Activated CD4-positive, alpha-beta T cell treated with anti-CD3 and anti-CD28 coated beads, Interleukin-2, amount 10 ng/mL, durations not matched to agents 7 days and 5 days (primary cell): ENCODE measurements around the gene LIPE. TPM values are rescaled to one million over a fixed set of nuclear protein-coding genes. Genes with fewer than 3 reads are reported as not detected.
A peak's percentile ranks its signal among the peaks of the same experiment; 100 is the strongest.

ENCODE experiments used
- CTCF ChIA-PET: fragments of 350-600 bp; sonication (Branson Sonifier 250); formaldehyde crosslinking; loops from one replicate; lab custom pipeline; 2021; ENCODE audit warnings: antibody characterized with exemption; lab: Charles Lee
- POLR2A ChIA-PET: fragments of 350-600 bp; sonication (Branson Sonifier 250); formaldehyde crosslinking; loops from one replicate; lab custom pipeline; 2021; ENCODE audit warnings: antibody characterized with exemption; lab: Charles Lee
- DNase-seq: peaks from one replicate; pipeline ENCODE4 v3.0.0-alpha.2; 2020
- H3K27ac Mint-ChIP-seq: one replicate; pipeline ENCODE4 v1.8.0; 2021; ENCODE audit warnings: mild to moderate bottlenecking, moderate library complexity, mixed read lengths
- H3K27me3 Mint-ChIP-seq: one replicate; pipeline ENCODE4 v1.8.0; 2021; ENCODE audit warnings: mixed read lengths
- H3K36me3 Mint-ChIP-seq: one replicate; pipeline ENCODE4 v1.8.0; 2021; ENCODE audit warnings: low read depth, mixed read lengths
- H3K4me1 Mint-ChIP-seq: one replicate; pipeline ENCODE4 v1.8.0; 2021; ENCODE audit warnings: mixed read lengths
- H3K4me3 Mint-ChIP-seq: one replicate; pipeline ENCODE4 v1.8.0; 2021; ENCODE audit warnings: mild to moderate bottlenecking, moderate library complexity, mixed read lengths
- H3K9me3 Mint-ChIP-seq: one replicate; pipeline ENCODE4 v1.8.0; 2021; ENCODE audit warnings: mixed read lengths
- total RNA-seq, 2 experiments: library from RNA; stranded (reverse); gene quantifications; one replicate each; pipeline ENCODE4 v1.2.3, GENCODE V29; 2021

The LIPE gene
- total RNA-seq, 2 experiments from 2014 or later, result 27.7 to 29.5 TPM

DNA sequence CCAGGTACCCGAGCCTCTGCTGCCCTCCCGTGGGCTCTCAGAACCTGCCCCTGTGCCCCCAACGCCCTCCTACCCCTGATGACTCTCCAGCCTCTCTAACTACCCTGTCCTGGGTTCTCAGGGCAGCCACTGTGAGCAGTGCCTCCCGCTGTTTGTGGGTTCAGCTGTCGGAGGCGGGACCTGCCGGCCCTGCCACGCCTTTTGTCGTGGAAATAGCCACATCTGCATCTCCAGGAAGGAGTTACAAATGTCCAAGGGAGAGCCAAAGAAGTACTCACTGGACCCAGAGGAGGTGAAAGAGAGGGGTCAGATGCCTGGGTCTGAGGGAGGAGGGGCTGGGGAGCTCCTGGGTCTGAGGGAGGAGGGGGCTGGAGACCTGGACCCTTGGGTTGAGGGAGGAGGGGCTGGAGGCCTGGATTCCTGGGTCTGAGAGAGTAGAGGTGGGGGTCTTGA is 57.1 kb downstream of the LIPE start:
- H3K9me3 Mint-ChIP-seq, result no peaks in the 10 kb centered on the region
- H3K4me1 Mint-ChIP-seq, result no peaks in the 10 kb centered on the region
- POLR2A ChIA-PET, result no interaction called here
- CTCF ChIA-PET, result no interaction called here
- no peak overlapping the region for H3K27ac Mint-ChIP-seq
- no peaks in the 10 kb centered on the region for H3K36me3 Mint-ChIP-seq
- no peaks in the 10 kb centered on the region for H3K27me3 Mint-ChIP-seq
- H3K4me3 Mint-ChIP-seq, result no peak overlapping the region
- no peak for DNase-seq

DNA sequence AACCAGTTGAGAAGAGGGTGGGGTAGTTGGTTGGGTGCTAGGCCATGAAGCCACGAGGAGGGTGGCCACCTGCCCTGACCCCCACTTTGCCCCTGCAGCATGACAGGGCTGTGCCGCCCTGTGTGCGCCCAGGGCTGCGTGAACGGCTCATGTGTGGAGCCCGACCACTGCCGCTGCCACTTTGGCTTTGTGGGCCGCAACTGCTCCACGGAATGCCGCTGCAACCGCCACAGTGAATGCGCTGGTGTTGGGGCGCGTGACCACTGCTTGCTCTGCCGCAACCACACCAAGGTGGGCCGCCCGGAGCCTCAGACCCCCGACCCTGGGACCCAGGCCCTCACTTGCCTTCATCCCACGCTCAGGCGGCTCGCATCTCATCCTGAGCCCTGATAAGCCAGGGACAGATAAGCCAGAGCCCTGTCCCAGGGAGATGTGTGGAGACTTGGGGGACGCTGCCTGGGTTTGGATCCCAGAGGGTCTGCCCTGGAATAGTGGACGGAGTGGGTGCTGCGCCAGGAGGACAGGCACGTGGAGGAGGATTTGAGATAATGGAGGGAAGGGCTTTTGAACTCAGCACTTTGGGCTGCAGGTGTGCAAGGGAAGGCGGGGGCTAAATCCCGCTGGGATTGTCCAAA is 57.6 kb downstream of the LIPE start:
- Mint-ChIP-seq H3K9me3 (no peaks in the 10 kb centered on the region), H3K36me3 (no peaks in the 10 kb centered on the region), H3K4me1 (no peaks in the 10 kb centered on the region), H3K27ac (no peak overlapping the region), H3K27me3 (no peaks in the 10 kb centered on the region), H3K4me3 (no peak overlapping the region)
- DNase-seq, result no peak
- ChIA-PET CTCF (no interaction called here), POLR2A (interaction anchor here (0.5 kb wide), 1 partner anchor 49 kb away, joined by 3 read pairs; no protein-coding TSS in a partner anchor)

DNA sequence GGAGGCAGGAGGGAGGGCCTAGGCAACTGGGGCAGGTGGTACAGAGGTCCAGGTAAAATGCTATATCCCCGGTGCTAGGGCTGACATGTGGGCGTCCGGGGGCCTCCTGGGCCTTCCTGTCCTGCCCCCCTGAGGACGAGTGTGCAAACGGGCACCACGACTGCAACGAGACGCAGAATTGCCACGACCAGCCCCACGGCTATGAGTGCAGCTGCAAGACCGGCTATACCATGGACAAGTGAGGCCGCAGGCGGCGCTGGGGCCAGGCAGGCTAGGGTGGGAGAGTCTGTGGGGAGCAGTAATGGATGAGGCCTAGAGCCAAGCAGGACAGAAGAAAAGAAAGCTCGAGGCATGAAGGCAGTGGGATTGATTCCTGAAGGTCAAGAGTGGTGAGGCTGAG is 58.4 kb downstream of the LIPE start:
- CTCF ChIA-PET, result no interaction called here
- peaks cover 2% of the 10 kb centered on the region for H3K36me3 Mint-ChIP-seq
- no peaks in the 10 kb centered on the region for H3K4me1 Mint-ChIP-seq
- peaks cover 2% of the 10 kb centered on the region for H3K9me3 Mint-ChIP-seq
- DNase-seq, result no peak
- POLR2A ChIA-PET, result interaction anchor here (0.5 kb wide), 1 partner anchor 48 kb away, joined by 3 read pairs; no protein-coding TSS in a partner anchor
- no peaks in the 10 kb centered on the region for H3K27me3 Mint-ChIP-seq
- no peak overlapping the region for H3K27ac Mint-ChIP-seq
- H3K4me3 Mint-ChIP-seq, result no peak overlapping the region

DNA sequence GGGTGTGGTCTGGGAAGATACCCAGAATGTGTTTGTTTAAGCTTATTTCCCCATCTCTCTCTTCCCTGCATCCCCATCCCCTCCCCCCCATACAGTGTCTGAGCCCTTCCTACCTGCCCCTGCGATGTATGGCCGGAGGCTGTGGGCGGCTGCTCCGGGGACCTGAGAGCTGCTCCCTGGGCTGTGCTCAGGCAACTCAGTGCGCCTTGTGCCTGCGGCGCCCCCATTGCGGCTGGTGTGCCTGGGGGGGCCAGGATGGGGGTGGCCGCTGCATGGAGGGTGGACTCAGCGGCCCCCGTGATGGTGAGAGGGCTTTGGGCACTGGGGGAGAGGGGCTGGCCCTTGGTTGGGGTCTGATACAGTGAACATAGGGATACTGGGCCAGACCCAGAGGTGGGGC is 58.8 kb downstream of the LIPE start:
- peaks cover 2% of the 10 kb centered on the region for H3K36me3 Mint-ChIP-seq
- no peaks in the 10 kb centered on the region for H3K27me3 Mint-ChIP-seq
- ChIA-PET CTCF (no interaction called here), POLR2A (no interaction called here)
- DNase-seq, result no peak
- no peak overlapping the region for H3K4me3 Mint-ChIP-seq
- no peaks in the 10 kb centered on the region for H3K4me1 Mint-ChIP-seq
- peaks cover 4% of the 10 kb centered on the region for H3K9me3 Mint-ChIP-seq
- no peak overlapping the region for H3K27ac Mint-ChIP-seq

DNA sequence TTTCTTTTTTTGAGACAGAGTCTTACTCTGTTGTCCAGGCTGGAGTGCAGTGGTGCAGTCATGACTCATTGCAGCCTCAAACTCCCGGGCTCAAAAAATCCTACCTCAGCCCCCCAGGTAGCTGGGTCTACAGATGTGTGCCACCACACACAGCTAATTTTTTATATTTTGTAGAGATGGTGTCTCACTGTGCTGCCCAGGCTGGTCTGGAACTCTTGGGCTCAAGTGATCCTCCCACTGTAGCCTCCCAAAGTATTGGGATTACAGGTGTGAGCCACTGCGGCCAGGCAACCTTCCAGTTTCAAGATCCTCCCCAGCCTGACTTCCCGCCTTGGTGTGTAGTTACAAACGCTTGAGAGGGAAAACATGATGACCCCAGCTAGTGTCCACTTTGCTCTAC is 59.3 kb downstream of the LIPE start:
- CTCF ChIA-PET, result no interaction called here
- Mint-ChIP-seq H3K36me3 (peaks cover 2% of the 10 kb centered on the region), H3K27ac (no peak overlapping the region), H3K4me1 (no peaks in the 10 kb centered on the region), H3K27me3 (no peaks in the 10 kb centered on the region), H3K9me3 (peaks cover 4% of the 10 kb centered on the region), H3K4me3 (no peak overlapping the region)
- DNase-seq, result no peak
- POLR2A ChIA-PET, result no interaction called here

DNA sequence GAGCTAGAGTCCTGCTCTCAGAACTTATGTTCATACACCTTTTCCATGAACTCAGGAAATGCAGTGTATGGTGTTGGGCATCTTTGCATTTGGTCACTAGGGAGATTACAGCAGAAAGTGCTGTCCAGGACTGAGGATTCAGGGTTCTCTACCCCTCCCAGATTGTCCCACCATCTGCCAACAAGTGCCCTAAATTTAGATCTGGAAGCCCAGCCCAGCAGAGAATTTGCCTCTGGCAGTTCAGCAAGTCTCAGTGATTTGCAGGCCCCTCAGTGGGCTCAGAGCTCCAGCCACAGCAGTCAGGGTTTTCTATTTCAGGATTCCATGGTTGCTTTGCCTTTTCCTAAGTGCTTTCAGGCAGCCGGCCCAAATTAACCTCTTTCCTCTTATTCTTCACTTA is 60.5 kb downstream of the LIPE start:
- Mint-ChIP-seq H3K4me1 (no peaks in the 10 kb centered on the region), H3K36me3 (peaks cover 2% of the 10 kb centered on the region), H3K27me3 (no peaks in the 10 kb centered on the region), H3K4me3 (no peak overlapping the region), H3K9me3 (peaks cover 4% of the 10 kb centered on the region), H3K27ac (no peak overlapping the region)
- POLR2A ChIA-PET, result no interaction called here
- CTCF ChIA-PET, result no interaction called here
- DNase-seq, result no peak

DNA sequence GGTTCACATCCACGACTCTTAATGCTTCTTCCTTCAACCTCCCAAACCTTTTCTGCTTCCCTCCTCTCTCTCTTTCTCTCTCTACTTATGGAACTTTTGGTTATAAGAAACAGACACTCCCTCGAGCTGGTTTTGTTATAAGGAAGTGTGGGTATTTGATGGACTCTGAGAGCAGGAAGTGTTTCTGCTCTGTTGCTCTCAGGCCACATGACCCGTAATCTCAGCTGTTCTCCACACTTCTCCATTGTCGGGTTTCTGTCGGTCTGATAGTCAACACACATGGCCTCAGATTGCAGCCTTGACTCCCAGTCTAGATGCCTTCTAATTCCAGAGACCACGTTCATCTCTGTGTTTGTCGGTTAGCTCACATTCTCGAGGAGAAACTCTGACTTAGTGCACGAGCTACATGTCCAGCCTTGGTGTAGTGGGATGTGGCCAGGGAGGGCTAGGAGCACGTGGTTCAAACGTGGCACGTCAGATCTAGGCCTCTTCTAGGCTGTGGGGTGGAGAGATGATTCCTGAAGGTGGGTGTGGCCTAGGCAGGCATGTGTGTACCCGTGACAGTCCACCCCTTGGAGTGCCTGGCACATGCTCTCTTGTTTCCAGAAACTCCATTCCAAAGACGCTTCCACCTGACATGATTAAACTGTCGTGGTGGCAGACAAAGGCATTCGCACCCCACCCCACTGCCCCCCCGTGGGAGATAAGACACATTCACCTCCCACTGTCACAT is 63.4 kb downstream of the LIPE start:
- ChIA-PET POLR2A (no interaction called here), CTCF (interaction anchor here (0.6 kb wide), 1 partner anchor 9 kb away, joined by 3 read pairs; no protein-coding TSS in a partner anchor)
- Mint-ChIP-seq H3K27me3 (no peaks in the 10 kb centered on the region), H3K4me1 (no peaks in the 10 kb centered on the region), H3K27ac (no peak overlapping the region), H3K9me3 (peaks cover 4% of the 10 kb centered on the region), H3K36me3 (peaks cover 2% of the 10 kb centered on the region), H3K4me3 (no peak overlapping the region)
- DNase-seq, result no peak

DNA sequence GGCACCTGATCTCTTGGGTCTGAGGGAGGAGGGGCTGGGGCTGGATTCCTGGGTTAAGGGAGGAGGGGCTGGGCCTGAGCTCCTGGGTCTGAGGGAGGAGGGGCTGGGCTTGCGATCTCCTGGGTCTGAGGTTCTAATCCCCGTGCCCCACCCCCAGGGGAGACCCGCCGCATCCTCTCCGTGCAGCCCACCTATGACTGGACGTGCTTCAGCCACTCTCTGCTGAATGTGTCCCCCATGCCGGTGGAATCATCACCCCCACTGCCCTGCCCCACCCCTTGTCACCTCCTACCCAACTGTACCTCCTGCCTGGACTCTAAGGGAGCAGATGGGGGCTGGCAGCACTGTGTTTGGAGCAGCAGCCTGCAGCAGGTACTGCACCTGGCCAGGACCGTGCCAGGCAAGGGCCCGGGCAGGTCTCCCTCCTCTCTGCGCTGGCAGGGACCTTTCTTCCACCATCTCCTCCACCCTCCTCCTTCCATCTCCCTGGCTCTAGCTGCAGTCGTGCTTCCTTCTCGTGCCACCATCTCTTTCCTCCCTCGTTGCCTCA is 64.2 kb downstream of the LIPE start:
- ChIA-PET POLR2A (no interaction called here), CTCF (interaction anchor here (0.6 kb wide), 1 partner anchor 10 kb away, joined by 3 read pairs; no protein-coding TSS in a partner anchor)
- Mint-ChIP-seq H3K4me1 (no peaks in the 10 kb centered on the region), H3K27ac (no peak overlapping the region), H3K9me3 (peaks cover 4% of the 10 kb centered on the region), H3K27me3 (no peaks in the 10 kb centered on the region), H3K4me3 (no peak overlapping the region), H3K36me3 (peaks cover 2% of the 10 kb centered on the region)
- no peak for DNase-seq

DNA sequence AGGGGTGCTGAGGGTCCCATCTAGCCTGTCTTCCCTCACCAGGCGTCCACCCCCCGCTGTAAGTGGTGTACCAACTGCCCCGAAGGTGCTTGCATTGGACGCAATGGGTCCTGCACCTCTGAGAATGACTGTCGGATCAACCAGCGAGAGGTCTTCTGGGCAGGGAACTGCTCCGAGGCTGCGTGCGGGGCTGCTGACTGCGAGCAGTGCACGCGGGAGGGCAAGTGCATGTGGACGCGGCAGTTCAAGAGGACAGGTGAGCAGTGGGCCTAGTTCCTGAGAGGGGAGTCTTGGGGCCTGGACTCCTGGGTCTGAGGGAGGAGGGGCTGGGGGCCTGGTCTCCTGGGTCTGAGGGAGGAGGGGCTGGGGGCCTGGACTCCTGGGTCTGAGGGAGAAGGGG is 64.8 kb downstream of the LIPE start:
- H3K4me1 Mint-ChIP-seq, result no peaks in the 10 kb centered on the region
- no peak overlapping the region for H3K4me3 Mint-ChIP-seq
- H3K27ac Mint-ChIP-seq, result no peak overlapping the region
- peaks cover 4% of the 10 kb centered on the region for H3K9me3 Mint-ChIP-seq
- H3K27me3 Mint-ChIP-seq, result no peaks in the 10 kb centered on the region
- ChIA-PET POLR2A (no interaction called here), CTCF (no interaction called here)
- peaks cover 2% of the 10 kb centered on the region for H3K36me3 Mint-ChIP-seq
- no peak for DNase-seq

DNA sequence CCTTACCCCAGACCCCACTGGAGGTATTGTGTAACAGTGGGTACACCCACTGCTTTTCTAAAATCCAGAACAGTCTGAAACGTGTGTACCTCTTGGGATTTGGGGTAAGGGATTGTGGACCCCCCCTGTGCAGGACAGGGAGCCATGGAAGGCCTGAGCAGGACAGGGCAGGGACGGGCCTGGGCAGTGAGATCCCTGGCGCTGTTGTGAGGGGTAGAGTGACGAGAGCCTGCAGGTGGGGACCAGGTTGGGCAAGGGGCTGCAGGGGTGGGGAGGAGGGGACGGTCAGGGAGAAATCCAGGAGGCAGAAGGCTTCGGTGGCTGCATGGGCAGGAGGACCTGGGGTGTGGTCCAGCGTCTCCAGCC is 65.7 kb downstream of the LIPE start:
- Mint-ChIP-seq H3K9me3 (peaks cover 4% of the 10 kb centered on the region), H3K4me3 (no peak overlapping the region), H3K27me3 (no peaks in the 10 kb centered on the region), H3K27ac (no peak overlapping the region), H3K36me3 (peaks cover 2% of the 10 kb centered on the region), H3K4me1 (no peaks in the 10 kb centered on the region)
- DNase-seq, result no peak
- ChIA-PET POLR2A (no interaction called here), CTCF (no interaction called here)

DNA sequence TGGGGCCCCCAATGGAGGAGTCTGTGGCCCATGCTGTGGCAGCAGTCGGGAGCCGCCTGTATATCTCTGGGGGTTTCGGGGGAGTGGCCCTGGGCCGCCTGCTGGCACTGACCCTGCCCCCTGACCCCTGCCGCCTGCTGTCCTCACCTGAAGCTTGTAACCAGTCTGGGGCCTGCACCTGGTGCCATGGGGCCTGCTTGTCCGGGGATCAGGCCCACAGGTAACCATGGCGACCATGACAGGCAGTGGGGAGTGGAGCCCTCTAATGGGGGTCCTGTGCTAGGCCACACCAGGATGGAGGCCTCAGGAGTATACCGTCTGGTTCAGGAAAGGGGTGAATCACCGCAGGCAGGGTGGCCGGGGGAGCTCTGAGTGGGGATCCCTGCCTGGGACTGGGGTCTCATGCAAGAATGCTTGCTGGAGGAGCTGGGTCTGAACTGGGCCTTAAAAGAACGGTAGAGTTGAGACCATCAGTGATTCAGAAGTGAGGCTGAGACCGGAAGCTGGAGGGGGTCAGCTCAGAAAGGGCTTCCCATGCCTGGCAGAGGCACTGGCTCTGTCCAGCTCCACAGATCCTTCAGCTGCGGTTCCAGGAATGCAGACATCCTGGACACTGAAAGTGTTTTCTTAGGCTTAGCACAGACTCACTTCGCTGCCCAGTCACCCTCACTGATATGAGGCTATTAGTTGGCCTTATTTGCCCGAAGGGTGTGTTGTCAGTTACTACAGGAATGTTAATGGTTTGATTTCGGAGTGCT is 66.2 kb downstream of the LIPE start:
- peaks cover 4% of the 10 kb centered on the region for H3K9me3 Mint-ChIP-seq
- peak overlapping the region; percentile 36 for H3K27ac Mint-ChIP-seq
- no peak for DNase-seq
- ChIA-PET POLR2A (no interaction called here), CTCF (interaction anchor here (0.6 kb wide), 2 partner anchors 17 to 33 kb away, joined by 3 to 4 read pairs; no protein-coding TSS in a partner anchor)
- H3K36me3 Mint-ChIP-seq, result peaks cover 2% of the 10 kb centered on the region
- H3K27me3 Mint-ChIP-seq, result no peaks in the 10 kb centered on the region
- H3K4me1 Mint-ChIP-seq, result no peaks in the 10 kb centered on the region
- no peak overlapping the region for H3K4me3 Mint-ChIP-seq

DNA sequence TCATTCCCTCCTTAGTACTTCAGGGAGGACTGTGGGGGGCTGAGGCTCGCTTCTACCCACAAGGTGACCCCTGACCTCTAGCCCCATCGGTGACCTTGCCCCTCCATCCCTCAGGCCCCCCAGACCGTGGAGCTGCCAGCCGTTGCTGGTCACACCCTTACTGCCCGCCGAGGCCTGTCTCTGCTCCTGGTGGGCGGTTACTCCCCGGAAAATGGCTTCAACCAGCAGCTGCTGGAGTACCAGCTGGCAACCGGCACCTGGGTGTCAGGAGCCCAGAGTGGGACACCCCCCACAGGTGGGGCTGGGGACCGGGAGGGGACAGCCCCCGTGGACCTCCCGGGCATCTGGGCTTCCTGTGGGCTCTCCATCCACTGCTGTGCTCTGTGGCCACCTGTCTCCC is 69.9 kb downstream of the LIPE start:
- H3K4me1 Mint-ChIP-seq, result no peaks in the 10 kb centered on the region
- no peaks in the 10 kb centered on the region for H3K36me3 Mint-ChIP-seq
- no peaks in the 10 kb centered on the region for H3K9me3 Mint-ChIP-seq
- no peaks in the 10 kb centered on the region for H3K27me3 Mint-ChIP-seq
- ChIA-PET CTCF (no interaction called here), POLR2A (no interaction called here)
- H3K4me3 Mint-ChIP-seq, result no peak overlapping the region
- no peak for DNase-seq
- no peak overlapping the region for H3K27ac Mint-ChIP-seq

DNA sequence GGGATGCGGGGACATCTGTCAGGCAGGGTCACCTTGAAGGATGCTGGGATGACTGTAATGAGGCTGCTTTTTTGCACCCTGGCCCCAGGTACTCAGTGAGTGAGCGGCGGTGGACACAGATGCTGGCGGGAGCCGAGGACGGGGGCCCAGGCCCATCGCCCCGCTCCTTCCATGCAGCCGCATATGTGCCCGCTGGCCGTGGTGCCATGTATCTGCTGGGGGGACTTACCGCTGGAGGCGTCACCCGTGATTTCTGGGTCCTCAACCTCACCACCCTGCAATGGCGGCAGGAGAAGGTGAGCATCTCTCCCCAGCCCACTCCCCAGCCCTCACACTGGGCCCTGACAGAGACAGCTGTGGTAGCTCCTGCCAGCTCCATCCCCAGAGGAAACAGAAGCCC is 70.5 kb downstream of the LIPE start:
- ChIA-PET POLR2A (no interaction called here), CTCF (no interaction called here)

More for the DNA sequence above, 70.5 kb downstream of the LIPE start:
- Mint-ChIP-seq H3K4me3 (no peak overlapping the region), H3K27me3 (no peaks in the 10 kb centered on the region), H3K36me3 (no peaks in the 10 kb centered on the region), H3K4me1 (no peaks in the 10 kb centered on the region), H3K9me3 (no peaks in the 10 kb centered on the region), H3K27ac (no peak overlapping the region)
- DNase-seq, result no peak
